GM12872 (cell line): Measurements from ENCODE around the gene SPNS2.

Experiments
- TF ChIP-seq, protein P1 (sequence below): IDR thresholded peaks from 3 replicates; pipeline ENCODE4 v1.5.1; 2011; ENCODE audit warnings: low read depth, mild to moderate bottlenecking, low read length, moderate library complexity; ENCODE audit not compliant: insufficient read depth

The SPNS2 gene, protein sequence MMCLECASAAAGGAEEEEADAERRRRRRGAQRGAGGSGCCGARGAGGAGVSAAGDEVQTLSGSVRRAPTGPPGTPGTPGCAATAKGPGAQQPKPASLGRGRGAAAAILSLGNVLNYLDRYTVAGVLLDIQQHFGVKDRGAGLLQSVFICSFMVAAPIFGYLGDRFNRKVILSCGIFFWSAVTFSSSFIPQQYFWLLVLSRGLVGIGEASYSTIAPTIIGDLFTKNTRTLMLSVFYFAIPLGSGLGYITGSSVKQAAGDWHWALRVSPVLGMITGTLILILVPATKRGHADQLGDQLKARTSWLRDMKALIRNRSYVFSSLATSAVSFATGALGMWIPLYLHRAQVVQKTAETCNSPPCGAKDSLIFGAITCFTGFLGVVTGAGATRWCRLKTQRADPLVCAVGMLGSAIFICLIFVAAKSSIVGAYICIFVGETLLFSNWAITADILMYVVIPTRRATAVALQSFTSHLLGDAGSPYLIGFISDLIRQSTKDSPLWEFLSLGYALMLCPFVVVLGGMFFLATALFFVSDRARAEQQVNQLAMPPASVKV

DNA sequence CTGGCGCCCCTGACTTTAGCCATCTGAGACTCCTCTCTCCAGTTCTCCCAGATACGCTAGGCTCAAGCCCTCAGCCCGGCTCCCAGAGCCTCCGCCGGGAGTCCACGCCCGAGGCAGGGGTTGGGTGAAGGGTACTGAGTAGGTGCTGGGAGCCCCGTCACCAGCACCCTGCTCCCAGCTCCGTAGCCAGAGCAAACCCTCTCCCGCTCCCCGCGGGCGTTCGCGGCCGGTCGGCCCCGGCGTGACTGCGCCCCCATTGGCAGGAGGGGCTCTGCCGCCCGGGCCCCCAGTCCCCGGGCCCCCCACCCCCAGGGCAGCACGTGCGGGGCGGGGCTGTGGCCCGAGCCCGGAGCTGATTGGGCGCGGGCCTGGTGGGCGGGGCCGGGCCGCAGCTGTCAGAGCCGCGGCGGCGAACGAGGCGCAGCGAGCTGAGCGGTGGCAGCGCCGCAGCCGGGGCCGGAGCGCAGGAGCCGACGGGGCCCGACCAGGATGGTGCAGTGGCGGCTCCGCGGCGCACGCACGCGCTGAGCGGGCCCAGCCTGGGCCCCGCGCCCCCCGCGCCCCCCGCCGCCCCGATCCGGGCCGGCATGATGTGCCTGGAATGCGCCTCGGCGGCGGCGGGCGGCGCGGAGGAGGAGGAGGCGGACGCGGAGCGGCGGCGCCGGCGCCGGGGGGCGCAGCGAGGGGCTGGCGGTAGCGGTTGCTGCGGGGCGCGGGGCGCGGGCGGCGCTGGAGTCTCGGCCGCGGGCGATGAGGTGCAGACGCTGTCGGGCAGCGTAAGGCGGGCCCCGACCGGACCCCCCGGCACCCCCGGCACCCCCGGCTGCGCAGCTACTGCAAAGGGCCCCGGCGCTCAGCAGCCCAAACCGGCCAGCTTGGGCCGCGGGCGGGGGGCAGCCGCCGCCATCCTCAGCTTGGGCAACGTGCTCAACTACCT is at the start of gene SPNS2:
Gene SPNS2, plus strand, starts transcription at position 421 of the 937 bp plus-strand sequence. Its CDS starts 167 bp downstream, at position 588.
- TF ChIP-seq, protein P1, sequence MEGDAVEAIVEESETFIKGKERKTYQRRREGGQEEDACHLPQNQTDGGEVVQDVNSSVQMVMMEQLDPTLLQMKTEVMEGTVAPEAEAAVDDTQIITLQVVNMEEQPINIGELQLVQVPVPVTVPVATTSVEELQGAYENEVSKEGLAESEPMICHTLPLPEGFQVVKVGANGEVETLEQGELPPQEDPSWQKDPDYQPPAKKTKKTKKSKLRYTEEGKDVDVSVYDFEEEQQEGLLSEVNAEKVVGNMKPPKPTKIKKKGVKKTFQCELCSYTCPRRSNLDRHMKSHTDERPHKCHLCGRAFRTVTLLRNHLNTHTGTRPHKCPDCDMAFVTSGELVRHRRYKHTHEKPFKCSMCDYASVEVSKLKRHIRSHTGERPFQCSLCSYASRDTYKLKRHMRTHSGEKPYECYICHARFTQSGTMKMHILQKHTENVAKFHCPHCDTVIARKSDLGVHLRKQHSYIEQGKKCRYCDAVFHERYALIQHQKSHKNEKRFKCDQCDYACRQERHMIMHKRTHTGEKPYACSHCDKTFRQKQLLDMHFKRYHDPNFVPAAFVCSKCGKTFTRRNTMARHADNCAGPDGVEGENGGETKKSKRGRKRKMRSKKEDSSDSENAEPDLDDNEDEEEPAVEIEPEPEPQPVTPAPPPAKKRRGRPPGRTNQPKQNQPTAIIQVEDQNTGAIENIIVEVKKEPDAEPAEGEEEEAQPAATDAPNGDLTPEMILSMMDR, result no peak

DNA sequence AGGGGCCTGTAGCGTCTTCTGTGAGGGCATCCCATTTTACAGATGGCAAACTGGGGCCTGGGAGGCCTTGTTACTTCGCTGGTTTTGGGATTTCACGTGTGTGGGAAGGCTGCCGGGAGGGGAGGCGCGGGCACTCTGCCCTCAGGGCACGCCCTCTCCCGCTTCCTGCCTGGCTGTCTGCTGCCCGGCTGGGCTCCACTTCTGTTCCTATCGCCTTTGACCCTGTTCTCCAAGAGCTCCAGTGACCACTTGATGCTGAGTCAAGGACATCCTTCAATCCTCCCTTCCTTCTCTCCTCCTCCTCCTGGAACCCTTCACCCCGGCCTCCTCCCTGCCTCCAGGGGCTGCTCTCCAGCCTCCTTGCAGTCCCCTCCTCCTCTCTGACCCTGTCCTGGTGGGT is 48.9 kb upstream of the SPNS2 start:
- TF ChIP-seq, protein P1, result no peak

DNA sequence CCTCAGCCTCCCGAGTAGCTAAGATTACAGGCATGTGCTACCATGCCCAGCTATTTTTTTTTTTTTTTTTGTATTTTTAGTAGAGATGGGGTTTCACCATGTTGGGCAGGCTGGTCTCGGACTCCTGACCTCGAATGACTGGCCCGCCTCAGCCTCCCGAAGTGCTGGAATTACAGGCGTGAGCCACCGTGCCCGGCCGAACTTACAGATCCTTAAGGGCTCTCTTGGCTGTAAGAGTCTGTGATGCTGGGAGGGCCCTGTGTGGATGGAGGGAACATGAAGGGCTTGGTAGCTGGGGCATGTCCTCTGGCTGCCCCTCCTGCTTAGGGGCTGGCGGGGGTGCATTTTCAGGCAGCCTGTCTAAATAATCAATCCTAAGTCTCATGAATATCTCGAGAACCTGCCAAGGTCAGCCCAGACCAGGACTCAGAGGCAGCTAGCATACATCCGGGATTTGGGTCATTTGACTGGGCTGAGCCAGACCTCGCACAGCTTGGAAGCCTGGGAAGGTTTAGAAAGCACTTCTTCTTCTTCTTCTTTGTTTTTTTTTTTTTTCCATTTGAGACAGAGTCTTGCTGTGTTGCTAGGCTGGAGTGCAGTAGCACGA is 47.9 kb upstream of the SPNS2 start:
- TF ChIP-seq, protein P1, result no peak

DNA sequence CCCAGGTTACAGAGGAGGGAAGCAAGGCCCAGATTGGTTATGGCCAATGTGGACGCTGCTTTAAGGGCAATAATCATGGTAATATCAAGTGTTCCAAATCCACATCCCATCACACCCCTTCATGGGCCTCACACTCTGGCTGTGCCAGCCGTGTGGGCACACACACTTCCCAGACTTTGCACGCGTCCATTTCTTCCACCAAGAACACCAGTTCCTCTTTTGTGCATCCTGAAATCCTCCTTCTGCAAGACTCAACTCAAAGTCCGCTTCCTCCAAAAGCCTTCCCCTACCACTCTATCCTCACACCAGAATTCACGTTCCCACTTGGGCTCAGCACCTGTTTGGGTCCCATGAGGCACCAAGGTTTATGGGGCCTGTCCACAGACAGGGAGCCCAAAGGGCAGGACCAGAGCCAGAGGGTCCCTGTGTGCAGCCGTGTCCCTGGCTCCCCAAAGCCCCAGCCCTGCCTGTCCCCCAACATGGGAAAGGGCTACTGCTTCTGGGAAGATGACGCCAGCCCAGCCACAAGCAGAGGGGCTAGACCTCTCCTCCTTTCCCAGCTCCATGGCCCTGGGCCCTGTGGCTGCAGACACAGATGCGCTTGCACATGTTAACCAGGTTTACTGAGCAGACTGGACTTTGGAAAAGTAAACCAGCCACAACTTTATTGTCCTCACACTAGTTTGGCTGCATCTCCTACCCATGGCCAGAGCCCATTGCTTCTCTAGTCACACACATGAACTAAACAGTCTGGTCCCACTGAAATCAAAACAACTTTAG is 44.7 kb upstream of the SPNS2 start:
- TF ChIP-seq, protein P1, result no peak

DNA sequence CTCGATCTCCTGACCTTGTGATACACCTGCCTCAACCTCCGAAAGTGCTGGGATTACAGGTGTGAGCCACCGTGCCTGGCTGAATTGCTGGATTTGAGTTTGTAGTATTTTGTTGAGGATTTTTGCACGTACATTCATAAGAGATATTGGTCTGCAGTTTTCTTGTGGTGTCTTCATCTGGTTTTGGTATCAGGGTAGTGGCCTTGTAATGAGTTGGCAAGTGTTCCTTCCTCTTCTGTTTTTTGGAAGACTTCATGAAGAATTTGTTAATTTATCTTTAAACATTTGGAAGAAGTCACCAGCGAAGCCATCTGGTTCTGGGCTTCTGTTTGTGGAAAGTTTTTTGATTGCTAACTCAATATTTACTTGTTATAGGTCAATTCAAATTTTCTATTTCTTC is 38.0 kb upstream of the SPNS2 start:
- TF ChIP-seq, protein P1, result no peak

DNA sequence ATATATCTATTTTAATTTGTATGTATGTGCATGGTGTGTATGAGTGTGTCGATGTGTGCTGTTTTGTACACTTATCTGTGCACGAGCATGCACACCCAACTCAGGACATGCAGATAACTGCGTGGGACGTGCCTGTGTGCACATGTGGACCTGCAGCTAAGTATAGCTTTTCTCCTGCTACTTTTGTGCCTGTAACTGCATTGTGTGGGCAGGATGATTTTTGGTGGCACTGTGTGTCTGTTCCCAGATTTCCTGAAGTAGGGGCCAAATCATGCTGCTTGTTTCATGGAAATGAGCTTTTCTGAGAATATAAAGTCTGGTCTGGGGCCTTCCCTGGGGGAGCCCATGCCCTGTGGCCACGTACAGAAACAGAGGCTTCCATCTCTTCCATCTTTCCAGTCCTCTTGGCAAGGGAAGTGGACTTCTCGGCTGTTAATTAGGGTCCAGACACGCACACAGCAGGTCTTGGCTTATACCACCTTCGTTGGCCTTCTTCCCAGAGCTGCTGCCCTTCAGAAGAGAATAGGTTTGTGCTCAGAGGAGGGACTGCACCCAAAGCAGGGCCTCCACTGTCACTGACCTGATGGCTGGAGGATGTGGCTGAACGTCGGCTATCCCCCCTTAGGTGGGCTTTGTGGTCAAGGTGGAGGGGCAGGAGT is 34.7 kb upstream of the SPNS2 start:
- TF ChIP-seq, protein P1, result no peak
